Chondrocyte (in vitro differentiated cells): ENCODE measurements around the gene SNPH. TPM values are rescaled to one million over a fixed set of nuclear protein-coding genes. Genes with fewer than 3 reads are reported as not detected.

Experiments
- DNase-seq: peaks from one replicate; pipeline ENCODE4 v3.0.0; 2021; ENCODE audit warnings: mixed read lengths, low spot score
- H3K27ac Mint-ChIP-seq: one replicate; pipeline ENCODE4 v1.8.0; 2021; ENCODE audit warnings: mild to moderate bottlenecking, moderate library complexity, mixed read lengths; ENCODE audit not compliant: unreplicated experiment
- H3K27me3 Mint-ChIP-seq: 2 replicates; pipeline ENCODE4 v1.8.0; 2021; ENCODE audit warnings: low read depth, mixed read lengths
- H3K36me3 Mint-ChIP-seq: 2 replicates; pipeline ENCODE4 v1.8.0; 2021; ENCODE audit warnings: low read depth, mixed read lengths
- H3K4me1 Mint-ChIP-seq: 2 replicates; pipeline ENCODE4 v1.8.0; 2021; ENCODE audit warnings: low read depth, mild to moderate bottlenecking, mixed read lengths
- H3K4me3 Mint-ChIP-seq: one replicate; pipeline ENCODE4 v1.8.0; 2021; ENCODE audit warnings: mild to moderate bottlenecking, moderate library complexity, mixed read lengths; ENCODE audit not compliant: unreplicated experiment
- H3K9me3 Mint-ChIP-seq: 2 replicates; pipeline ENCODE4 v1.8.0; 2021; ENCODE audit warnings: low read depth, mixed read lengths
- total RNA-seq: library from RNA; stranded (reverse); gene quantifications from 3 replicates; pipeline ENCODE4 v1.2.1, GENCODE V29; 2021
- TF ChIP-seq, protein P1 (sequence below): fragments of 200-600 bp; sonication (generic); IDR thresholded peaks from 2 replicates; pipeline ENCODE4 v1.5.0; 2021; ENCODE audit warnings: antibody characterized with exemption, mild to moderate bottlenecking, moderate library complexity

SNPH gene
- total RNA-seq, 1 donor from 2014 or later, result 12.8 TPM

DNA sequence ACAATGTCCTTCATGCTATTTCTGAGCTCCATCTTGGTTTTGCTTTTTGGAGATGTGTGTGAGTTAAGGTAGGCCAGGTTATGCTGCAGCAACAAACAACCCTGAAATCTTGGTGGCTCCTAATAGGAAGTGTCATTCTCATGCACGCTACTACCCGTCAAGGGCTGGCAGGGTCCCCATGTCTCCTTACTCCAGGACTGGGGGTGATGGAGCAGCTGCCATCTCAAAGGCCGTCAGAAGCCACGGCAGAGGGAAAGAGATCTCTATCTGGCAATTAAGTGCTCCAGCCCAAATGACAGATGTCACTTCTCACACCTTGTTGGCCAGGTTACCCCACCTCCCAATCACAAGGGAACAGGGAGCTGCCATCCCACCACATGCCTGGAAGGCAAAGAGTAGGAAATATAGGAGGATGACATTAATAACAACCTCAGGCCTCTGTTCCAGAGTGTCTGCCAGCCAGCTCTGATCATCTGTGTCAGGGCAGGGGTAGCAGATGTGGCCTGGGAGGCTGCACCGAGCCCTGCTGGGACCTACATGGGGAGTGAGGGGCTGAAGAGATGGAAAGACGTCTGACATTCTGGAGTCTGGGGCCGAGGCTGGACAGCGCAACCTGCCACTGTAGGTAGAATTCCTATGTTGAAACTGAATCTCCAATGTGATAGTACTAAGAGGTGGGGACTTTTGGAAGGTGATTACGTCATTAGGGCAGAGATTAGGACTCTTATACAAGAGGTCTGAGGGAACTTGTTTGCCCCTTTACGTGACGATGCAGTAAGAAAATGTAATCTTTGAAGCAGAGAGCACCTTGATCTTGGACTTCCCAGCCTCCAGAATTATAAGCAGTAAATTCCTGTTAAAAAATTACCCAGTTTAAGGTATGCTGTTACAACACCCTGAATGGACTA lies 67.6 kb downstream of the SNPH start:
- peaks cover 8% of the 10 kb centered on the region for H3K4me1 Mint-ChIP-seq
- no peak overlapping the region for H3K27ac Mint-ChIP-seq
- H3K4me3 Mint-ChIP-seq, result no peak overlapping the region
- no peaks in the 10 kb centered on the region for H3K27me3 Mint-ChIP-seq
- no peaks in the 10 kb centered on the region for H3K36me3 Mint-ChIP-seq
- DNase-seq, result no peak
- TF ChIP-seq, protein P1, sequence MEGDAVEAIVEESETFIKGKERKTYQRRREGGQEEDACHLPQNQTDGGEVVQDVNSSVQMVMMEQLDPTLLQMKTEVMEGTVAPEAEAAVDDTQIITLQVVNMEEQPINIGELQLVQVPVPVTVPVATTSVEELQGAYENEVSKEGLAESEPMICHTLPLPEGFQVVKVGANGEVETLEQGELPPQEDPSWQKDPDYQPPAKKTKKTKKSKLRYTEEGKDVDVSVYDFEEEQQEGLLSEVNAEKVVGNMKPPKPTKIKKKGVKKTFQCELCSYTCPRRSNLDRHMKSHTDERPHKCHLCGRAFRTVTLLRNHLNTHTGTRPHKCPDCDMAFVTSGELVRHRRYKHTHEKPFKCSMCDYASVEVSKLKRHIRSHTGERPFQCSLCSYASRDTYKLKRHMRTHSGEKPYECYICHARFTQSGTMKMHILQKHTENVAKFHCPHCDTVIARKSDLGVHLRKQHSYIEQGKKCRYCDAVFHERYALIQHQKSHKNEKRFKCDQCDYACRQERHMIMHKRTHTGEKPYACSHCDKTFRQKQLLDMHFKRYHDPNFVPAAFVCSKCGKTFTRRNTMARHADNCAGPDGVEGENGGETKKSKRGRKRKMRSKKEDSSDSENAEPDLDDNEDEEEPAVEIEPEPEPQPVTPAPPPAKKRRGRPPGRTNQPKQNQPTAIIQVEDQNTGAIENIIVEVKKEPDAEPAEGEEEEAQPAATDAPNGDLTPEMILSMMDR, result no peak
- H3K9me3 Mint-ChIP-seq, result no peaks in the 10 kb centered on the region

DNA sequence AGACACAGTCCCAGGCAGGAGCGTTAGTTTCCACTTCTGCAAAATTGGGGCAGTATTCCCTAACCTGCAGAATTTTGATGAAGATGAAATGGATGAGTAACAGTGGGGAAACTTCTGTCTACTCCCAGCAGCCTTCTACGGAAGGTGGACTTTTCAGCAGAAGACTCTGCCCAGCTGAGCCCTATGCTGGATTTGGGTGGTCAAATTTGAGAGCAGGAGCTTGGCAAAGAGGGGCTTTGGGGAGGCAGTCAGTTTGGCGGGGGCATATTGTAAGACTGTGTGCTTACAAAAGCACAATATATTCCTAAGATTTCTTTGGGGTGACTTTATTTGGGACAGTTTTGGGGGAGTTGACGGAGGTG lies 68.3 kb downstream of the SNPH start:
- H3K4me1 Mint-ChIP-seq, result peaks cover 4% of the 10 kb centered on the region
- DNase-seq, result no peak
- H3K4me3 Mint-ChIP-seq, result no peak overlapping the region
- TF ChIP-seq, protein P1, result no peak
- no peaks in the 10 kb centered on the region for H3K36me3 Mint-ChIP-seq
- H3K9me3 Mint-ChIP-seq, result no peaks in the 10 kb centered on the region
- no peak overlapping the region for H3K27ac Mint-ChIP-seq
- no peaks in the 10 kb centered on the region for H3K27me3 Mint-ChIP-seq

DNA sequence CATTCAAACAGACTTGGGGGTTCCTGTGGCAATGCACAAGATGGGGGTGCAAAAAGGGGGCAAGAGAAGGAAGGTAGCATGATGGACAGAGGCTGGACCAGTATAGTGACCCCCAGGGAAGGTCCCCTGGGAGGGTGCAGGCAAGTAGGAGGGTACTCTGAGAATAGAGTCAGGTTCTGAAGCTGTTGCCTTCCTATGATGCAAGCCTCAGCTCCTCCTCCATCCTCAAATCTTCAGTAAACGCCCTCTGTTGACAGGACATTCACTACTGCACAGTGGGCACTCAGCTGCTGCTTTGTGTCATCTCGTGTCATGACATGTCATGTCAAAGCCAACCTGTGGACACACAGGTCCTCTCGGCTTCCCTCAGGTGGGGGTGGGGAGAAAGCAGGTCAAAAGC lies 68.7 kb downstream of the SNPH start:
- no peak for DNase-seq
- H3K4me3 Mint-ChIP-seq, result no peak overlapping the region
- no peaks in the 10 kb centered on the region for H3K36me3 Mint-ChIP-seq
- TF ChIP-seq, protein P1, result no peak
- H3K27ac Mint-ChIP-seq, result no peak overlapping the region
- H3K9me3 Mint-ChIP-seq, result no peaks in the 10 kb centered on the region
- no peaks in the 10 kb centered on the region for H3K4me1 Mint-ChIP-seq
- no peaks in the 10 kb centered on the region for H3K27me3 Mint-ChIP-seq

DNA sequence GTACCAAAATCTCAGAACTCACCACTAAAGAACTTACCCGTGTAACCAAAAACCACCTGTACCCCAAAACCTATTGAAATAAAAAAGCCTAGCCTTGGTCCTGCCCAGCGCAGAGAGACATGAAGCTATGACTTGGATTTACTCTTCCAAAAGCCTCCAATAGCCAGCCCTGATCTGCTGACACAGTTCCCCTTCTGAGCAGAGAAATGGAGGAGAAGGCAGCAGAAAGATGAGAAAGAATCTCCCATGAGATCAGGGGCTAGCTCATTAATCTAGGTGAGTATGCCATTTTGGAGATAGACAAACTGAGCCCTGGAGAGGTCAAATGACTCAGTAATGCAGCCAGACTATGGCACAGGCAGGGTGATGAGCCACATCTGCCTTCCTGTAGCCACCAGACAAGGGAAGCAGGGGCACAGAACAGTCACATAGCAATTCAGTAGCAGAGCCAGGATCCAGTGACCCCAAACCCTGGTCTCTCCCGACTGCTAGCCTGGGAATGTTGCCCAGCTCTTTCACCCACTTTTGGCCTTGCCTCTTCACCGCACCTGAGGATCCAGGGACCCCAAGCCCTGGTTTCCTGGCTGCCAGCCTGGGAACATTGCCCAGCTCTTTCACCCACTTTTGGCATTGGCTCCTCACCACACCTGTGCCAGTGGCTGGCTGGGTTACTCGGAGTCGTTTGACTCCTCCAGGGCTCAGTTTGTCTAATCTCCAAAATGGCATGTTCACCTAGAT lies 70.0 kb downstream of the SNPH start:
- H3K27ac Mint-ChIP-seq, result no peak overlapping the region
- no peak for DNase-seq
- H3K9me3 Mint-ChIP-seq, result no peaks in the 10 kb centered on the region
- TF ChIP-seq, protein P1, result no peak
- H3K27me3 Mint-ChIP-seq, result no peaks in the 10 kb centered on the region
- no peak overlapping the region for H3K4me3 Mint-ChIP-seq
- H3K4me1 Mint-ChIP-seq, result no peaks in the 10 kb centered on the region
- no peaks in the 10 kb centered on the region for H3K36me3 Mint-ChIP-seq

DNA sequence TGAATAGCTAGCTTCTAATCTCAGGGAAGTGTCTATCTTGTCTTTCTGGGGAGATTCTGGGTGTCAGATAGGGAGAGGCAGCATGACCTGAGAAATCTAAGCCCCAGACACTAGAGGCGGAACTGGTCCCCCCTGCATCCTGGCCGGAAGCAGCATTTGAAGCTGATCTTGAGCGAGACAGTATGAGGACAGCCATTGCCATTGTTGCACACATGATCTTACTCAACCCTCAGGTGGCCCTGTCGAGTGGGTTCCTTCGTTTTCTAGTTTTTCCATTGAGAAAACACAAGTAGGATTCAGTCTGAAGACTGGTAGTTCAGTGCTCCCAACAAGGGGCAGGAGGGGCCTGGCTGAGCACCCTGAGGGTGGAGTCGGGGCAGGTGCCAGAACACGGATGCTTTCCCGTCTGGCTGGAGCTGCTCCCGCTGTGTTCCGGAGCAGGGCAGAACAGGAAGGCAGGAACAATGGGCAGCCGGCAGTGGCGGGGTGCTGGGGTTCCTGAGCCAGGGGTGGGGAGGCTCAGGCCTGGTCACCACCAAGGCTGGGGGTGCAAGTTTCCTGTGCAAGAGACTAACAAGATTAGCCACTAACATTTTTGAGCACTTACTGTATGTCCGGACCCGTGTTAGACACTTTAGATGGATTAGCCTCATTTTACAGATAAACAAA lies 70.7 kb downstream of the SNPH start:
- H3K27ac Mint-ChIP-seq, result no peak overlapping the region
- no peaks in the 10 kb centered on the region for H3K27me3 Mint-ChIP-seq
- TF ChIP-seq, protein P1, result no peak
- H3K9me3 Mint-ChIP-seq, result no peaks in the 10 kb centered on the region
- DNase-seq, result no peak
- H3K4me3 Mint-ChIP-seq, result no peak overlapping the region
- peaks cover 2% of the 10 kb centered on the region for H3K4me1 Mint-ChIP-seq
- no peaks in the 10 kb centered on the region for H3K36me3 Mint-ChIP-seq
